ENCODE results near the gene PXMP2. TPM values are rescaled to one million over a fixed set of nuclear protein-coding genes. Genes with fewer than 3 reads are reported as not detected.
"Not testable (repeated sequence)": the region's sequence is repeated elsewhere in the genome, so short reads cannot be mapped to it uniquely, and the experiment has no call there.

PXMP2 gene
- total RNA-seq, 1 donor from 2014 or later = 62.5 TPM

DNA sequence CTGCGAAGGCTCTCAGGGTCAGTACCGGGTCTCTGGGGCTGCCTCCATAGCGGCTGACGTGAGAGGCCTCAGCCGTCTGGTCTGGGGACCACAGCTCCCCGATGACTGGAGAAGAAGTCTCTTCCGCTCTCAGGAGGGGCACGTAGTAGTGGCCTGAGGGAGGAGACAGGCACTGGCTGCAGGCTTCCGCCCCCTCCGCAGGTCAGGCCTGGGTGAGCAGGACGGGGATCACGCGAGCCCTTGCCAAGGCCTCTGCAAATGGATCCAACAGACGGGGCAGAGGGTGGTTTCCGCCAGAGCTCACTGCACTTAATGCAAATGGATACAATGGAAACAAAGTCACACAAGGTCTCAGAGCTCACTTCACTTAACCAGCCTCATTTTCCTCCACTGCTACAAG is 49.5 kb downstream of the PXMP2 start:
- DNase-seq (ENCODE audit: missing footprints) (no peak), ATAC-seq (no peak)
- intact Hi-C loops (cut with DNase I) = no loop called here

DNA sequence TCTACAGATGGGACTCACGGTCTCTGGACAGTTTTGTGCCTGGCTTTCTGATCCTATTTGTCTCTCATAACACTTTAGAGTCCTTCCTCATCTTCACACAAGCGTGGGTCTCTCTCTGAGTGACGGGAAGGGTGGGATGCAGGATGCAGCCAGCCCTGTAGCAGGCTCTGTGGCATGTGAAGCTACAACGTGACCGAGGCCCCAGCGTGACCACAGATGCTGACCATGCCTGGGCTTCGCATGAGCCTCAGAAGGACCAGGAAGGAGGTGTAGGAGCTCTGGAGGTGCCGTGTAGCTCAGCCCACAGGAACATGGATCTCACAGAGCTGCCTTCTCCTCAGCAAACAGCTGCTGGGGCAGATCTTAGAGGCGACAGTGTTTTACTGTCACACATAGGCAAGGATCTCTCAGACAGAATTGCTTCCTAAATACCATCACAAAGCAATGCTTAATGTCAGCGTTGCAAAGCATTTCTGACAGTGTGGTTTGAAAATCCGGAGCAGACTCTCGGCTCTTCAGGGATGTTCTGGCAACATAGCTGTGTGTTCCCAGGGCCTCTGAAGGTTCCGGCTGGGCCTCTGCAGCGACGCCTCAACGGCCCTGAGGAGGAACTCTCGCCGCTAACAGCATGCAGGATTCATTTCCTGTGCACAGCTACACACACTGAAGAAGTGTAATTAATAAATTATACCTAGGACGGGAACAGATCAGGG is 52.4 kb downstream of the PXMP2 start:
- ATAC-seq (peak; percentile 49), DNase-seq (ENCODE audit: missing footprints) (no peak)
- intact Hi-C loops (cut with DNase I) = no loop called here

DNA sequence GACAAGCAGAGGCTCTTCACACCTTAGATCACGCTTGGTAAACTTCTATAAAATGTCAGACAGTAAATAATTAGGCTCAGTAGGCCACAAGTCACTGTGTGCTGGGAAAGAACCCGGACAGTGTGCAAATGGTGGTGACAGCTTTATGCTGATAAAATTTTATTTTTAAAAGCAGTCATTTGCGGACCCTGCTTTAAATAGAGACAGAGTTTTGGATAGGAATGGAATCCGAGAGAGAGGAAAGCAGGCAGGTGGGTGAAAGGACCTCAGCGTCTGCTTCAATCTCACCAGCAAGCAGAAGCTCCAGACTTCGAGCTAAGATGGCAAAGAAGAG is 52.9 kb downstream of the PXMP2 start:
- ATAC-seq (peak; percentile 65), DNase-seq (ENCODE audit: missing footprints) (no peak)
- intact Hi-C loops (cut with DNase I) = no loop called here

DNA sequence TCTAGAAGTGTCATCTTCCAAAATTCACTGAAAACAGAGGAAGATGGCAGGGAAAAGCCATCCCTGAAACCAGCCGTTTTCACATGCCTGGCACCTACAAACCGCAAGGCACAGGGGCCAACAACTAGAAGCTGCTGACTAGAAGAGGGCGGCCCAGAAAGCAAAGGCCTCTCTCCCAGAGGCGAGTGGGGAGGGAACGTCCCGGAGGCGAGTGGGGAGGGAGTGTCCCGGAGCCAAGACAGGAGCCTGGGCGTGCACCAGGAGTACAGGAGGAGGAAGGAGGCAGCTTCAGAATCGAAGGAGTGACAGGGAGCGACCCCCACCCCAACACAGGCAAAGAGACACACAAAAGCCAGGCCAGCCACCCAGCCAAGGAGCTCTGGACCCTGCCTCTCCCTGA is 53.3 kb downstream of the PXMP2 start:
- intact Hi-C loops (cut with DNase I) = no loop called here
- no peak for DNase-seq (ENCODE audit: missing footprints)
- peak; percentile 68 for ATAC-seq

DNA sequence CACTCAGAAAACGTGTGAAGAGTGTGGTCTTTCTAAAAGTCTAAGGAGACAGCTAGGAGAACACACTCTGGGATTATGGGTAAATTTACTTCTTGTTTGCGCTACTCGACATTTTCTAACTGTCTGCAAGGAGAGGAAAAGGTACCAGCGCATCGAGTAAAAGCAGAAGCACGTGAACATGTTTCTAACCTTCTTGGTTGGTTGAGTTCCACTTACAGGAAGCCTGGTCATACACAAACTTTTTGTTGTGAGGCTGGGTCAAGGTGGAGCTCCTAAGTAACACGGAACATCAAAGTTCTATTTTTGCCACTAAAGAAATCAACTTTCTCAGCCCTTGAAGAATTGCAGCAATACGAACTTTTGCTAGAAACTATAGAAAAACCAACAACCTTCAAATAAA is 54.2 kb downstream of the PXMP2 start:
- intact Hi-C loops (cut with DNase I) = no loop called here
- ATAC-seq (no peak), DNase-seq (ENCODE audit: missing footprints) (no peak)

DNA sequence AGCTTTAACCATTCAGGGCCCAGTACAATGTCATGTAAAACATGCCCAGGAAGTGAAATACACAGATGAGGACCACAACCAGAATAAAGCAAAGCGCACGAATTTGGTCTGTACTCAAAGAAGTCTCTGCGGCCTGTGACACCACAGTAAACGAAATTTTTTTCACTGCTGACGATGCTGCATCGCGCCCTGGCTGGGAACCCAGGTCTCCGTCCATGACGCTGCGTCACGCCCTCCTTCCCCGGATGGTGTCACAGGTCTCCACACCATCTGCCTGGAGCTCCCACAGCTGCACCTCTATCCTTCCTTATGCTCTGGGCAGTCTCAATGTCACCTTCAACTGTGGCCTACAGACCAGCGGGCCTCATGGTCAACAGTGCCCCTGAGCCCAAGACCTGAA is 56.4 kb downstream of the PXMP2 start:
- intact Hi-C loops (cut with DNase I) = no loop called here
- no peak for DNase-seq (ENCODE audit: missing footprints)

DNA sequence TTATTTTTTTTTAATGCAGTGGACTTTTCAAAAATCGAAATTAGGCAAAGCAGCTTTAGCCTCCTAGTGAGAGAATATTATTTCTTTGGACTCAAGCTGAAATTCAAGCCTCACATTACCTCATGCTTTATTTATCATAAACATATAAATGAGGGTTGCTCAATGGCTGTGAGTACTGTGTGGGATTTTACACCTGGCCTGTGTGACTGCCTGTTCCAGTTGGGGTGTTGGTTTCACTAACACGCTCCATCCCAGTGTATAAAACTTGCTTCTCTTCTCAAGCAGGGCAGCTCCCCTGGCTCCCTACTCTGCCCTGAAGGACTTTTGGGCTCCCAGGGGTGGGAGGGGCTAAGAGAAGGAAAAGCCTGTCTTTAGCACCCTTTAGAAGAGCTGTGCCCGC is 59.2 kb downstream of the PXMP2 start:
- no peak for ATAC-seq
- no peak for DNase-seq (ENCODE audit: missing footprints)
- intact Hi-C loops (cut with DNase I) = no loop called here

More for the DNA sequence above, 56.4 kb downstream of the PXMP2 start:
- ATAC-seq = no peak

DNA sequence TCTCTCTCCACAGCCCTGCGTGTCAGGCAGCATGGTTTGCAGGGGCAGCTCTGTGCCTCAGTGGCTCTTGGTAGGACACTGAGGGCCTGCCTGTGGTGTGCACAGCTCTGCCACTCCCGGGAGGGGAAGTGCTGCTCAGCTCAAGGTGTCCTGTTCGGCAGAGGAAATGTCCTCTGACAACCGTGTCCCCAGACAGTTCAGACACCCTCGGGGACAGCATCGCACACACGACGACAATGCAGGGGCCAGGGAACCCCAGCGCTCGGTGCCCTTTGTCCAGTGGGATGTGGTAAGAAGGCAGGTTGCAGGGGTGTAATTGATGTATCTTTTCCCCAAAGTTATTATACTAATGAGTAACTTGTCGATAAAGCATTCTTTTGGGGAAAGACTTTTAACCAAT is 60.0 kb downstream of the PXMP2 start:
- intact Hi-C loops (cut with DNase I) = no loop called here
- DNase-seq (ENCODE audit: missing footprints) (no peak), ATAC-seq (no peak)

DNA sequence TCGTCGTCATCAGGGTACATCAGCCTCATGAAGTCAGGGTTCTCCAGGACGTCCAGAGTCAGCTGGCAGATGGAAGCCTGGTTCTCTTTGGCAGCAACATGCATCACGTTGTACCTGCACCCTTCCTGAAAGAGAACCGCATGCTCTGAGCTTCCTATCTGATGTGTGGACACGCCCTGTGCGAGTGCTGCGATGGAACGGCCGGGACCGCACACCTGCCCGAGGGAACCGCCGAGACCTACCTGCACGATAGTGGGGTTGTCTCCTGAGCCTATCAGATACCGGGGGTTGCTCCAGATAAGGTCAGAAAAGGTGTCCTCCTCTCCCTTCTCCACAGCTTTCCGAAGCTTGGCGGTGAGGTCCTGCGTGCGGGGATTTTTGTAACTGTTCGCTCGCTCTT is 60.5 kb downstream of the PXMP2 start:
- DNase-seq (ENCODE audit: missing footprints) = no peak
- intact Hi-C loops (cut with DNase I) = no loop called here

DNA sequence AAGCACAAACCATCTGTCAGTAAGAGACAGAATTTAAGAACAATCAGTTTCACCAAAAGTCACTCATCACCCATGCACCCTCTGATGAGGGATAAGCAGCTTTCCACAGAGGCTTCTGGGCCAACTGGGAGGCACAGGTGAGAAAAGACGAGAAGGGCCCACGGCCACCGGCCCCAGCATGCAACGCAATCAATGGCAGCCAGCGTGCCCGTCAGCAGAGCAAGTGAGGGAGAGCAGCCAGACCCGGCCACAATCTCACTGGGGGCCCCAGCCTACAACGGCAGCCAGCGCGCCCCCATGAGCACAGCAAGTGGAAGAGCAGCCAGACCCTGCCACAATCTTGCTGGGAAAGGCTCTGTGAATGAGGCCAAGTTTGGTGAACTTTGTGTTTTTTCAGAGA is 60.9 kb downstream of the PXMP2 start:
- intact Hi-C loops (cut with DNase I) = no loop called here
- DNase-seq (ENCODE audit: missing footprints) (no peak), ATAC-seq (no peak)

More for the DNA sequence above, 60.5 kb downstream of the PXMP2 start:
- ATAC-seq = no peak

DNA sequence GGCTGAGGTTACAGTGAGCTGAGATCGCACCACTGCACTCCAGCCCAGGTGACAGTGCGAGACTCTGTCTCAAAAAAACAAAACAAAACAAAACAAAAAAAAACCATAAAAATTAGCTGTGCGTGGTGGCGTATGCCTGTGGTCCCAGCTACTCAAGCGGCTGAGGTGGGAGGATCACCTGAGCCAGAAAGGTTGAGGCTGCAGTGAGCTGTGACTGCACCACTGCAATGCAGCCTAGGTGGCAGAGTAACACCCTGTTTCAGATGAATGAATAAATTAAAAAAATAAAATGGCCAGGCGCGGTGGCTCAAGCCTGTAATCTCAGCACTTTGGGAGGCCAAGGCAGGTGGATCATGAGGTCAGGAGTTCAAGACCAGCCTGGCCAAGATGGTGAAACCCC is 66.3 kb downstream of the PXMP2 start:
- intact Hi-C loops (cut with DNase I); ATAC-seq; DNase-seq (ENCODE audit: missing footprints): not testable (repeated sequence)

DNA sequence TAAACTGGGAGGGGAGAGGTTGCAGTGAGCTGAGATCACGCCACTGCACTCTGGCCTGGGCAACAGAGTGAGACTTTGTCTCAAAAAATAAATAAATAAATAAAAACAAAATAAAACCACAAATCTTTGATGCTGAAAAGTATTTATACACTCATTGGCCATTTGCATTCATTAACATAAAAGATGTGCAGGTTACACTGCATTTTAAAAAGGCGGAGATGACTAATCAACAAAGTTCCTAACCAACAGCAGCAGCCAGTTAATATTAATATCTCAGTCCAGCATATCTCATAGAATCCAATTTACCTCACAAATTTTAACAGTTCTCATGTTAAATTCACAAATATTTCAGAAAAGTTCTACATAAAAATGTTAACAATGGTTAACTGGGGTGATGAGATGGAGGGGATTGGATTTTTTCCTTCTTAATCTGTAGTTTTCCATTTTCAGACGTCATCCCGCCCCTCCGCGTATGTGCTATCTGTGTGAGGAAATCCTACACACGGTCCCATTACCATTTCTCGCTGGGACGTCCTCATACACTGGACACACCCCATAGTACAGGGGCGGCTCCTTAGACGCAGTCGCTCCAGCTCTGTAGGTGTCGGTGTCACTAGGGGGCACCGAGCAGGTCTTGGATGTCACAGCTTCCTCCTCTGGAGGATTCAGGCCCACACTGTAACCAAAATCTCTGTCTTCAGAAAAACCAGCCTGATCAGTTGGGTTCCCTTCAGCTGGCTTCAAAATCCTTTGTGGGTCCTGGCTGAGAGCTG is 67.0 kb downstream of the PXMP2 start:
- ATAC-seq (no peak), DNase-seq (ENCODE audit: missing footprints) (no peak)
- intact Hi-C loops (cut with DNase I) = no loop called here

Other genes starting within 250 kb of the PXMP2 start
- gene FBRSL1, start 197.4 kb upstream of the PXMP2 start, total RNA-seq = 51.9 TPM
- not detected for gene LRCOL1, start 77.0 kb upstream of the PXMP2 start, total RNA-seq
- gene P2RX2, start 68.8 kb upstream of the PXMP2 start, total RNA-seq = not detected
- 12.1 TPM for gene POLE, start 245 bp upstream of the PXMP2 start, total RNA-seq
- gene PGAM5, start 23.3 kb downstream of the PXMP2 start, total RNA-seq = 34.1 TPM
- 24.9 TPM for gene ANKLE2, start 74.2 kb downstream of the PXMP2 start, total RNA-seq
- gene GOLGA3, start 141.3 kb downstream of the PXMP2 start, total RNA-seq = 26.5 TPM
- 14.1 TPM for gene CHFR, start 200.0 kb downstream of the PXMP2 start, total RNA-seq

Measured in Right ventricle myocardium inferior (tissue), 1 donor.